ENCODE data around the gene SLIT1.

GRCh38 chr10:97197030-97197500 is 11.3 kb upstream of the SLIT1 start:
- TF ChIP-seq EZH2 (IDR thresholded peaks at IDR 0.05; ENCODE audit: low read depth, low read length, severe bottlenecking) (no peak), POLR2AphosphoS5 (IDR thresholded peaks at IDR 0.05; ENCODE audit: low read depth, low read length) (no peak), SP2 (IDR thresholded peaks at IDR 0.05; ENCODE audit: low read length) (no peak), RAD21 (IDR thresholded peaks at IDR 0.05 in 1 of 2, conservative IDR thresholded peaks at IDR 0.05 in 1 of 2; ENCODE audit: low read depth in 2 of 2, low read length in 2 of 2) (no peak), SIN3A (conservative IDR thresholded peaks at IDR 0.05 in 1 of 2, IDR thresholded peaks at IDR 0.05 in 1 of 2; ENCODE audit: low read depth in 1 of 2, low read length in 2 of 2) (no peak), RXRA (IDR thresholded peaks at IDR 0.05; ENCODE audit: insufficient read depth, low read depth, low read length) (no peak), SP1 (IDR thresholded peaks at IDR 0.05; ENCODE audit: low read depth, low read length) (no peak), CHD2 (IDR thresholded peaks at IDR 0.05; ENCODE audit: low read length) (no peak)
- TF ChIP-seq, protein P1, sequence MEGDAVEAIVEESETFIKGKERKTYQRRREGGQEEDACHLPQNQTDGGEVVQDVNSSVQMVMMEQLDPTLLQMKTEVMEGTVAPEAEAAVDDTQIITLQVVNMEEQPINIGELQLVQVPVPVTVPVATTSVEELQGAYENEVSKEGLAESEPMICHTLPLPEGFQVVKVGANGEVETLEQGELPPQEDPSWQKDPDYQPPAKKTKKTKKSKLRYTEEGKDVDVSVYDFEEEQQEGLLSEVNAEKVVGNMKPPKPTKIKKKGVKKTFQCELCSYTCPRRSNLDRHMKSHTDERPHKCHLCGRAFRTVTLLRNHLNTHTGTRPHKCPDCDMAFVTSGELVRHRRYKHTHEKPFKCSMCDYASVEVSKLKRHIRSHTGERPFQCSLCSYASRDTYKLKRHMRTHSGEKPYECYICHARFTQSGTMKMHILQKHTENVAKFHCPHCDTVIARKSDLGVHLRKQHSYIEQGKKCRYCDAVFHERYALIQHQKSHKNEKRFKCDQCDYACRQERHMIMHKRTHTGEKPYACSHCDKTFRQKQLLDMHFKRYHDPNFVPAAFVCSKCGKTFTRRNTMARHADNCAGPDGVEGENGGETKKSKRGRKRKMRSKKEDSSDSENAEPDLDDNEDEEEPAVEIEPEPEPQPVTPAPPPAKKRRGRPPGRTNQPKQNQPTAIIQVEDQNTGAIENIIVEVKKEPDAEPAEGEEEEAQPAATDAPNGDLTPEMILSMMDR (IDR thresholded peaks at IDR 0.05; ENCODE audit: control extremely low read depth in 1 of 3, insufficient read depth in 1 of 3, low read depth in 1 of 3, low read length in 3 of 3): no peak

Measured in H1 (cell line).